Sigmoid colon (tissue), 4 donors: Measurements from ENCODE around the gene KIF12.

Experiments
- EP300 ChIP-seq, 4 donors: sonication (generic); formaldehyde crosslinking; IDR thresholded peaks; one replicate each; pipeline ENCODE4 v1.6.1; 2017; ENCODE audit warnings: antibody characterized with exemption in 4 of 4
- POLR2A ChIP-seq, 2 donors: fragments of 450-650 bp; IDR thresholded peaks; one replicate each; pipeline ENCODE4 v1.6.1; 2016; ENCODE audit warnings: antibody characterized with exemption in 2 of 2, mild to moderate bottlenecking in 2 of 2, moderate library complexity in 2 of 2
- POLR2AphosphoS5 ChIP-seq, 4 donors: sonication (generic); formaldehyde crosslinking; IDR thresholded peaks; one replicate each; pipeline ENCODE4 v1.6.1; 2017; ENCODE audit warnings: antibody characterized with exemption in 4 of 4
- TF ChIP-seq, protein P1 (sequence below), 4 experiments: fragments of 450-650 bp in 3 of 4; fragments of 200-600 bp in 1 of 4; IDR thresholded peaks; one replicate each; pipeline ENCODE4 v1.5.1; 2016 to 2019; ENCODE audit warnings: antibody characterized with exemption in 4 of 4, mild to moderate bottlenecking in 3 of 4, moderate library complexity in 2 of 4

DNA sequence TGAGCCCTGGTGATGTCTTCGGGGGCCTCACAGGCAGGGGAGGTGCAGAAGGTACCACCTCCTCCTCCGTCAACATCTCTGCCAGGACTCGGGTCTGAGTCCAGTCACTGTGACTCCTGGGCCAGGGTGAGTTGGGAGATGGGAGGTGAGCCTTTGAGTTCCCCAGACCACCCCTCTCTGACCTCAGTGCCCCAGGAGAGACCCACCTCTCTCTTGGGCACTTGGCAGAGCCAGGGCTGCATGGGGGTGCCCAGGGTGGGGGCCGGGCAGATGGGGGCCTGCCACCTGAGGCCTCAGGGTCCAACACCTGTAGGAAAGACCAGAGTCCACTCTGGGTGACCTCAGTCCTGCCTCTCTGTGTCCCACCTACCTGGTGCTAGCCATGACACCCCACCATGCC lies 6.8 kb downstream of the KIF12 start:
- TF ChIP-seq EP300 (IDR thresholded peaks at IDR 0.05) (no peak), POLR2A (IDR thresholded peaks at IDR 0.05) (no peak), POLR2AphosphoS5 (IDR thresholded peaks at IDR 0.05) (no peak)
- TF ChIP-seq, protein P1, sequence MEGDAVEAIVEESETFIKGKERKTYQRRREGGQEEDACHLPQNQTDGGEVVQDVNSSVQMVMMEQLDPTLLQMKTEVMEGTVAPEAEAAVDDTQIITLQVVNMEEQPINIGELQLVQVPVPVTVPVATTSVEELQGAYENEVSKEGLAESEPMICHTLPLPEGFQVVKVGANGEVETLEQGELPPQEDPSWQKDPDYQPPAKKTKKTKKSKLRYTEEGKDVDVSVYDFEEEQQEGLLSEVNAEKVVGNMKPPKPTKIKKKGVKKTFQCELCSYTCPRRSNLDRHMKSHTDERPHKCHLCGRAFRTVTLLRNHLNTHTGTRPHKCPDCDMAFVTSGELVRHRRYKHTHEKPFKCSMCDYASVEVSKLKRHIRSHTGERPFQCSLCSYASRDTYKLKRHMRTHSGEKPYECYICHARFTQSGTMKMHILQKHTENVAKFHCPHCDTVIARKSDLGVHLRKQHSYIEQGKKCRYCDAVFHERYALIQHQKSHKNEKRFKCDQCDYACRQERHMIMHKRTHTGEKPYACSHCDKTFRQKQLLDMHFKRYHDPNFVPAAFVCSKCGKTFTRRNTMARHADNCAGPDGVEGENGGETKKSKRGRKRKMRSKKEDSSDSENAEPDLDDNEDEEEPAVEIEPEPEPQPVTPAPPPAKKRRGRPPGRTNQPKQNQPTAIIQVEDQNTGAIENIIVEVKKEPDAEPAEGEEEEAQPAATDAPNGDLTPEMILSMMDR (IDR thresholded peaks at IDR 0.05): no peak
